ENCODE measurements around the gene COL9A3. TPM values are rescaled to one million over a fixed set of nuclear protein-coding genes. Genes with fewer than 3 reads are reported as not detected.

The COL9A3 gene
- total and polyA plus RNA-seq, 8 donors: 2.3 to 107 (median 56.2) TPM

GRCh38 chr20:62778058-62778457, 38.8 kb upstream of the COL9A3 start:
- Histone ChIP-seq H3K4me3 (no peak overlapping the region), H3K4me1 (peaks cover 0 to 39% of the 10 kb centered on the region in 2 donors), H3K36me3 (no peaks in the 10 kb centered on the region), H3K27ac (no peak overlapping the region), H3K27me3 (peaks cover 0 to 26% of the 10 kb centered on the region in 2 donors), H3K9me3 (no peaks in the 10 kb centered on the region)
- intact Hi-C loops (cut with DNase I): no loop called here
- ATAC-seq: no peak
- no peak for DNase-seq
- no peak for TF ChIP-seq CTCF (IDR thresholded peaks at IDR 0.05)

GRCh38 chr20:62778601-62779416, 38.0 kb upstream of the COL9A3 start:
- peaks cover 0 to 41% of the 10 kb centered on the region in 2 donors for H3K4me1 ChIP-seq
- ATAC-seq (no peak), DNase-seq (no peak)
- no peak overlapping the region for H3K27ac ChIP-seq
- no peaks in the 10 kb centered on the region for H3K9me3 ChIP-seq
- no peaks in the 10 kb centered on the region for H3K36me3 ChIP-seq
- no peak overlapping the region for H3K4me3 ChIP-seq
- intact Hi-C loops (cut with DNase I): no loop called here
- no peak for TF ChIP-seq CTCF (IDR thresholded peaks at IDR 0.05)
- peaks cover 0 to 22% of the 10 kb centered on the region in 2 donors for H3K27me3 ChIP-seq

GRCh38 chr20:62779417-62779685, 37.5 kb upstream of the COL9A3 start:
- DNase-seq (no peak), ATAC-seq (no peak)
- Histone ChIP-seq H3K4me1 (peaks cover 0 to 40% of the 10 kb centered on the region in 2 donors), H3K36me3 (no peaks in the 10 kb centered on the region), H3K9me3 (no peaks in the 10 kb centered on the region), H3K27ac (no peak overlapping the region), H3K27me3 (peaks cover 0 to 19% of the 10 kb centered on the region in 2 donors), H3K4me3 (no peak overlapping the region)
- intact Hi-C loops (cut with DNase I): no loop called here
- no peak for TF ChIP-seq CTCF (IDR thresholded peaks at IDR 0.05)

- Histone ChIP-seq H3K9me3 (no peaks in the 10 kb centered on the region), H3K27ac (no peak overlapping the region), H3K27me3 (peaks cover 0 to 14% of the 10 kb centered on the region in 2 donors), H3K4me3 (no peak overlapping the region), H3K4me1 (peaks cover 0 to 31% of the 10 kb centered on the region in 2 donors), H3K36me3 (no peaks in the 10 kb centered on the region)
- TF ChIP-seq CTCF (IDR thresholded peaks at IDR 0.05): no peak
- ATAC-seq (no peak), DNase-seq (no peak)
- intact Hi-C loops (cut with DNase I): no loop called here
Observed at GRCh38 chr20:62780204-62780603, 36.6 kb upstream of the COL9A3 start.

GRCh38 chr20:62780696-62781095, 36.2 kb upstream of the COL9A3 start:
- ATAC-seq: no peak
- intact Hi-C loops (cut with DNase I): no loop called here

More at GRCh38 chr20:62780696-62781095, 36.2 kb upstream of the COL9A3 start:
- TF ChIP-seq CTCF (IDR thresholded peaks at IDR 0.05): no peak
- Histone ChIP-seq H3K27ac (no peak overlapping the region), H3K36me3 (no peaks in the 10 kb centered on the region), H3K9me3 (no peaks in the 10 kb centered on the region), H3K27me3 (peaks cover 0 to 18% of the 10 kb centered on the region in 2 donors), H3K4me1 (peaks cover 0 to 26% of the 10 kb centered on the region in 2 donors), H3K4me3 (no peak overlapping the region)
- no peak for DNase-seq
